HepG2 (cell line): Measurements from ENCODE around the gene SLC2A4. TPM values are rescaled to one million over a fixed set of nuclear protein-coding genes. Genes with fewer than 3 reads are reported as not detected.

Experiments used
- EEA1 ChIP-seq: sonication (generic); formaldehyde crosslinking; IDR thresholded peaks from 2 replicates; pipeline ENCODE4 v1.5.1; 2020; ENCODE audit warnings: mild to moderate bottlenecking, missing genetic modification reagents, borderline replicate concordance
- GATA4 ChIP-seq: sonication (generic); IDR thresholded peaks from 2 replicates; pipeline ENCODE4 v1.6.1; 2016; ENCODE audit warnings: antibody characterized with exemption, low read depth, borderline replicate concordance
- HMGXB3 ChIP-seq: sonication (generic); formaldehyde crosslinking; IDR thresholded peaks from 2 replicates; pipeline ENCODE4 v1.4.0; 2020; ENCODE audit warnings: missing genetic modification reagents, borderline replicate concordance
- RXRA ChIP-seq: sonication (generic); formaldehyde crosslinking; IDR thresholded peaks from 2 replicates; pipeline ENCODE4 v1.5.1; 2020; ENCODE audit warnings: missing genetic modification reagents
- SIX1 ChIP-seq: sonication (generic); formaldehyde crosslinking; IDR thresholded peaks from 2 replicates; pipeline ENCODE4 v1.4.0; 2020; ENCODE audit warnings: missing genetic modification reagents, borderline replicate concordance
- SP5 ChIP-seq: IDR thresholded peaks from 2 replicates; pipeline ENCODE4 v1.6.1; 2016; ENCODE audit warnings: low read depth, borderline replicate concordance
- TGIF2 ChIP-seq: IDR thresholded peaks from 2 replicates; pipeline ENCODE4 v1.6.1; 2016; ENCODE audit warnings: control low read depth, missing compliant biosample characterization
- ZBTB21 ChIP-seq: sonication (generic); formaldehyde crosslinking; IDR thresholded peaks from 2 replicates; pipeline ENCODE4 v1.4.0; 2020; ENCODE audit warnings: missing genetic modification reagents
- ZKSCAN5 ChIP-seq: sonication (generic); formaldehyde crosslinking; IDR thresholded peaks from 2 replicates; pipeline ENCODE4 v1.5.1; 2020; ENCODE audit warnings: mild to moderate bottlenecking, missing genetic modification reagents
- ZNF383 ChIP-seq: sonication (generic); formaldehyde crosslinking; IDR thresholded peaks from 2 replicates; pipeline ENCODE4 v1.4.0; 2020; ENCODE audit warnings: missing genetic modification reagents, mild to moderate bottlenecking, borderline replicate concordance
- ZNF441 ChIP-seq: sonication (generic); formaldehyde crosslinking; IDR thresholded peaks from 2 replicates; pipeline ENCODE4 v1.7.0; 2021; ENCODE audit warnings: missing genetic modification reagents, borderline replicate concordance
- ZNF451 ChIP-seq: sonication (generic); formaldehyde crosslinking; IDR thresholded peaks from 2 replicates; pipeline ENCODE4 v1.5.0; 2020; ENCODE audit warnings: mild to moderate bottlenecking, missing genetic modification reagents
- ZNF513 ChIP-seq: sonication (generic); formaldehyde crosslinking; conservative IDR thresholded peaks from 2 replicates; pipeline ENCODE4 v1.5.0; 2020; ENCODE audit warnings: missing genetic modification reagents
- ZNF550 ChIP-seq: sonication (generic); formaldehyde crosslinking; IDR thresholded peaks from 2 replicates; pipeline ENCODE4 v1.4.0; 2020; ENCODE audit warnings: mild to moderate bottlenecking, missing genetic modification reagents, borderline replicate concordance
- ZNF597 ChIP-seq: sonication (generic); formaldehyde crosslinking; IDR thresholded peaks from 2 replicates; pipeline ENCODE4 v1.5.0; 2020; ENCODE audit warnings: missing genetic modification reagents
- ZNF687 ChIP-seq: sonication (generic); formaldehyde crosslinking; IDR thresholded peaks from 2 replicates; pipeline ENCODE4 v1.5.1; 2020; ENCODE audit warnings: mild to moderate bottlenecking, missing genetic modification reagents, moderate library complexity
- polyA plus RNA-seq, 8 experiments: library from polyadenylated mRNA; depleted of rRNA in 3 of 8; stranded (reverse) in 7 of 8; unstranded in 1 of 8; fragments of >200 nt; fragmentation: Illumina TruSeq in 4 of 8; extraction: Trizol in 4 of 8; gene quantifications; 2 replicates each; pipeline versions ENCODE4 v1.2.1 to v1.2.3, GENCODE V29; 2011 to 2016; ENCODE audit warnings: low read depth in 4 of 8, missing spikeins in 1 of 8, mixed read lengths in 1 of 8; ENCODE audit not compliant: insufficient read depth in 1 of 8
- total RNA-seq, 5 experiments: library from RNA; depleted of rRNA; stranded (reverse); fragments of >200 nt; fragmentation: Illumina TruSeq; extraction: Trizol; gene quantifications; 2 replicates each; pipeline ENCODE4 v1.2.3, GENCODE V29; 2016; ENCODE audit warnings: low read depth in 1 of 5

Gene SLC2A4
- total and polyA plus RNA-seq, 2 of the 13 experiments (the other 11 are each of a cell fraction or from before 2014, with no cell fraction given), result 4.9 to 5.8 TPM

- TF ChIP-seq HMGXB3 (CRISPR knock-in tag), result no peak
- TF ChIP-seq SP5 (CRISPR knock-in tag), result peak; percentile 96
- no peak for TF ChIP-seq ZNF513 (CRISPR knock-in tag)
- no peak for TF ChIP-seq ZNF597
- TF ChIP-seq ZNF687, result peak; percentile 70
- no peak for TF ChIP-seq ZKSCAN5 (CRISPR knock-in tag)
- no peak for TF ChIP-seq ZNF383
- TF ChIP-seq ZBTB21 (CRISPR knock-in tag), result peak; percentile 41; the same call in 1 of the 2 replicates
- no peak for TF ChIP-seq ZNF451 (CRISPR knock-in tag)
- TF ChIP-seq ZNF441 (CRISPR knock-in tag), result no peak; the same call in 1 of the 2 replicates
- TF ChIP-seq ZNF550 (CRISPR knock-in tag), result no peak
- peak; percentile 84 for TF ChIP-seq SIX1 (CRISPR knock-in tag)
- no peak for TF ChIP-seq GATA4
- 0 out of 2 replicates have a peak, but pooled peaks have one; percentile 36 for TF ChIP-seq EEA1 (CRISPR knock-in tag)
- TF ChIP-seq TGIF2, result peak; percentile 95
- peak; percentile 76 for TF ChIP-seq RXRA (CRISPR knock-in tag)
Measured at GRCh38 chr17:7242717-7243452, 38.6 kb upstream of the SLC2A4 start (continued).
